Activated naive CD4-positive, alpha-beta T cell treated with anti-CD3 and anti-CD28 coated beads for 36 hours (primary cell): ENCODE data around the gene ACVRL1. TPM values are rescaled to one million over a fixed set of nuclear protein-coding genes. Genes with fewer than 3 reads are reported as not detected.

ENCODE experiments used
- CTCF ChIA-PET: fragments of 350-600 bp; sonication (Branson Sonifier 250); formaldehyde crosslinking; loops from one replicate; lab custom pipeline; 2021; ENCODE audit warnings: antibody characterized with exemption; lab: Charles Lee
- DNase-seq: peaks from one replicate; pipeline ENCODE4 v3.0.0-alpha.2; 2020
- H3K27ac Mint-ChIP-seq: one replicate; pipeline ENCODE4 v1.8.0; 2021; ENCODE audit warnings: mild to moderate bottlenecking, mixed read lengths
- H3K27me3 Mint-ChIP-seq: one replicate; pipeline ENCODE4 v1.8.0; 2021; ENCODE audit warnings: low read depth, mixed read lengths
- H3K36me3 Mint-ChIP-seq: one replicate; pipeline ENCODE4 v1.8.0; 2021; ENCODE audit warnings: low read depth, mixed read lengths
- H3K4me1 Mint-ChIP-seq: one replicate; pipeline ENCODE4 v1.8.0; 2021; ENCODE audit warnings: low read depth, mixed read lengths
- H3K4me3 Mint-ChIP-seq: one replicate; pipeline ENCODE4 v1.8.0; 2021; ENCODE audit warnings: mild to moderate bottlenecking, moderate library complexity, mixed read lengths
- H3K9me3 Mint-ChIP-seq: one replicate; pipeline ENCODE4 v1.8.0; 2021; ENCODE audit warnings: mixed read lengths
- intact Hi-C: fragments of 100-400 bp; cut with micrococcal nuclease; formaldehyde crosslinking; loops from one replicate; pipeline ENCODE4 v1.15.1; 2023
- total RNA-seq, 2 experiments: library from RNA; stranded (reverse); gene quantifications; one replicate each; pipeline ENCODE4 v1.2.3, GENCODE V29; 2021

Gene ACVRL1
- total RNA-seq, 2 experiments from 2014 or later, result not detected

DNA sequence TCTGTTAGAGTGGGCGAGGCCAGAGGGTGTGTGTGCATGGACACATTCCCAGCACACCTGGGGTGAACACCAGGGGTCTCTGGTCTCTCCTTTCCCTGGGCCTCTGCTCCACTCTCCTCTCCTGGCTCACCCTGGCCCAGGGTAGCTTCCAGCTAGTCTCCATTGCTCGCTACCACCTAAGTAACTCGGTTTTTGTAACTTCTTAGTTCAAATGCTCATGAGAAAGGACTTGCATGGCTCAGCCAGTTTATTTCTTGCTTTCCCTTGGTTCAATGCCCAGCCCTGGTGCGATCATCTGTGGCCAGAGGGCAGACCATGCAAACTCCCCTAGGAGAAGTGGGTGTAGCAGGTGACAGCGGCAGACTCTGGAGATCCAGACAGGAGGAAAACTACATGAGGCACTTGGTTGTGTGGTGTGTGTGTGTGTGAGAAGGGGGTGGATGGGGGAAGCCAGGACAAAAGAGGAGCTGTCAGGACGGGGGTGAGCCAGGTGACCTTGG lies 35.2 kb downstream of the ACVRL1 start:
- no peak overlapping the region for H3K4me3 Mint-ChIP-seq
- DNase-seq, result no peak
- CTCF ChIA-PET, result interaction anchor here (0.6 kb wide), 1 partner anchor 15 kb away, joined by 4 read pairs; no protein-coding TSS in a partner anchor
- H3K36me3 Mint-ChIP-seq, result peaks cover 7% of the 10 kb centered on the region
- intact Hi-C loops, result no loop called here
- peaks cover 14% of the 10 kb centered on the region for H3K9me3 Mint-ChIP-seq
- peaks cover 4% of the 10 kb centered on the region for H3K4me1 Mint-ChIP-seq
- no peak overlapping the region for H3K27ac Mint-ChIP-seq
- no peaks in the 10 kb centered on the region for H3K27me3 Mint-ChIP-seq

DNA sequence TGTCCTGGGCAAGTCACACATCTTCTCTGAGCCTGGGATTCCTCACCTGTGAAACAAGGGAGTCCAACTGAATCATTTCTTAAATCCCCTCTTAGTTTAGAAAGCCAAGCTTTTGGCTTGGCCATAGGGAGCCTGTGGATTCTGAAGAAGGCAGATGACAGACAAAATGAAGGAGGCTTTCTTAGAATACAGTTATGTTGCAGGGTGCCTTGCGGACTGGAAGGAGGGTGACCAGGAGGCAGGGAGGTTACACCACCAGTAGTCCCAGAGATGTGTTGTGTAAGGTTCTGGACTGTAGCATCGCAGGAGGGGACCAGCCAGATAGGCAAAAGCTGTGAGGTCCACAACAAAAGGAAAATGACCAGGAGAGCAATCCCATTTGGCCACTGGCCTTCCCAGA lies 36.0 kb downstream of the ACVRL1 start:
- Mint-ChIP-seq H3K36me3 (peaks cover 7% of the 10 kb centered on the region), H3K27ac (no peak overlapping the region), H3K4me1 (peaks cover 4% of the 10 kb centered on the region), H3K9me3 (peaks cover 14% of the 10 kb centered on the region), H3K4me3 (no peak overlapping the region), H3K27me3 (no peaks in the 10 kb centered on the region)
- DNase-seq, result no peak
- CTCF ChIA-PET, result interaction anchor here (0.6 kb wide), 1 partner anchor 176 kb away, joined by 4 read pairs; no protein-coding TSS in a partner anchor
- intact Hi-C loops, result no loop called here

- H3K4me3 Mint-ChIP-seq, result no peak overlapping the region
- DNase-seq, result no peak
- H3K27me3 Mint-ChIP-seq, result no peaks in the 10 kb centered on the region
- intact Hi-C loops, result no loop called here
- CTCF ChIA-PET, result no interaction called here
- H3K4me1 Mint-ChIP-seq, result peaks cover 4% of the 10 kb centered on the region
- peaks cover 14% of the 10 kb centered on the region for H3K9me3 Mint-ChIP-seq
- H3K36me3 Mint-ChIP-seq, result peaks cover 7% of the 10 kb centered on the region
- H3K27ac Mint-ChIP-seq, result no peak overlapping the region
Measured at GRCh38 chr12:51944608-51945233, 37.4 kb downstream of the ACVRL1 start.

DNA sequence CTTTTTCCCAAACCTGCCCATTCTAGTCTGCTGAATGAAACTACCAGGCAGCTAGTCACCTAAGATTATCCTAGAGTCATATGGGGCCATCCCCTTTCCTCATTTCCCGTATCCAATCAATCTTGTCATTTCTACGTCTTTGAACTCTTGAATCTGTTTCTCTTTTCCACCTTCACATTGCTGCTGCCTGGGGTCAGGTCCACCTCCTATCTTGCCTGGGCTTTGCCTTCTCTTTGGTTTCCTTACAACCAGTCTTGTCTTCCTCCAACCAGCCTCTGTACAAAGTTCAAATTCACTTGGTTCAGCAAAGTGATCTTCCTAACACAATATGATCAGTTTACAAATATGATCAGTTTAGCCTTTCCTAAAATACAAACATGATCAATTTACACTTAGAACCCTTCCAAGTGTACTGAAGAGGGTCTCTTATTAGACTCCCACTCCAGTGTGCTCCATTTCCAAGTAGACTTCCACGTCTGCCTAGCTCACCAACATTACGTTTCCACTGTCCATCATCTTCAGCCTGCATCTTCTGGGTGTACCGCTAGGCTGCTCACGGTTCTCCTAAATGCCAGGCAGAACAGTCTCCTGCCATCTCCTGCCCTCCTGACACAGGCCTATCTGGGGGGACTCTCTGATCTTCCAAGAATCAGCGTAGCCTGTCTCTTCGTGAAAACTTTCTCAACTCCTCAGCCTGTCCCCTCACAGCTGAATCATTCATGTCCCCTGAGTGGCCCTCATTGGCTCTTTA lies 40.1 kb downstream of the ACVRL1 start:
- H3K4me1 Mint-ChIP-seq, result peaks cover 4% of the 10 kb centered on the region
- intact Hi-C loops, result no loop called here
- H3K9me3 Mint-ChIP-seq, result peaks cover 14% of the 10 kb centered on the region
- CTCF ChIA-PET, result interaction anchor here (1.8 kb wide), 1 partner anchor 24 kb away, joined by 7 read pairs; no protein-coding TSS in a partner anchor
- no peak overlapping the region for H3K4me3 Mint-ChIP-seq
- H3K27me3 Mint-ChIP-seq, result peaks cover 4% of the 10 kb centered on the region
- H3K27ac Mint-ChIP-seq, result no peak overlapping the region
- H3K36me3 Mint-ChIP-seq, result peaks cover 7% of the 10 kb centered on the region
- DNase-seq, result no peak

- intact Hi-C loops, result no loop called here
- Mint-ChIP-seq H3K36me3 (peaks cover 7% of the 10 kb centered on the region), H3K9me3 (peaks cover 14% of the 10 kb centered on the region), H3K27me3 (peaks cover 4% of the 10 kb centered on the region), H3K27ac (no peak overlapping the region), H3K4me1 (peaks cover 9% of the 10 kb centered on the region), H3K4me3 (no peak overlapping the region)
- no peak for DNase-seq
- CTCF ChIA-PET, result no interaction called here
Measured at GRCh38 chr12:51948066-51948465, 40.8 kb downstream of the ACVRL1 start.

DNA sequence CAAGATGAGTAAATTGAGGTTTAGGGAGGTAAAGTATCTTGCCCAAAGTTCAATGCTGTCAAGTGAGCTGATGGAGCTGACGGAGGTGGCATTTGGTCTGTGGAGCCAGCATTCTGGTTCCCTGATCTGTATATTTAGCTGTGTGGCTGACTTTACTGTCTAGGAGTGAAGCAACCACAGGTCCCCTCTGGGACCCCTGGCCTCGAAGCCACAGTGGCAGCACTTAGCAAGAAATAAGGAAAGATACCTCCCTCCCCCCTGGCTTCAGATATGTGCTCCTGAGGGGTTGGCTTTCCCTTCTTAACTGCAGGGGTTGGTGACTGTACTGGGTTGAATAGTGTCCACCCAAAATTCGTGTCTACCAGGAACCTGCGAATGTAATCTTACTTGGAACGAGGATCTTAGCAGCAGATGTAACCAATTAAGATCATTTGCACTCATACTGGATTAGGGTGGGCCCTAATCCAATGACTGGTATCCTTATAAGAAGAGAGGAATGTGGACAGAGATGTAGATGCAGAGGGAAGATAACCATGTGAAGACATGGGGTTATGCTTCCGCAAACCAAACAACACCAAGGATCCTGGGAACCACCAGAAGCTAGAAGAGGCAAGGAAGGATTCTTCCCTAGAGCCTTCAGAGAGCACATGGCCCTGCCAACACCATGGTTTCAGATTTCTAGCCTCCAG lies 42.2 kb downstream of the ACVRL1 start:
- Mint-ChIP-seq H3K27me3 (peaks cover 4% of the 10 kb centered on the region), H3K4me3 (no peak overlapping the region), H3K36me3 (peaks cover 6% of the 10 kb centered on the region), H3K4me1 (peaks cover 23% of the 10 kb centered on the region), H3K27ac (no peak overlapping the region), H3K9me3 (peaks cover 8% of the 10 kb centered on the region)
- DNase-seq, result no peak
- intact Hi-C loops, result loop anchor here (2.0 kb wide), 1 partner anchor 75 kb away; no protein-coding TSS in a partner anchor
- CTCF ChIA-PET, result interaction anchor here (0.7 to 2.5 kb wide), 11 partner anchors 14 to 208 kb away, joined by 3 to 7 read pairs (median 4); no protein-coding TSS in a partner anchor

GRCh38 chr12:51950682-51951198 lies 43.4 kb downstream of the ACVRL1 start:
- DNase-seq, result no peak
- H3K4me3 Mint-ChIP-seq, result peak overlapping the region; percentile 93
- peak overlapping the region; percentile 54 for H3K27ac Mint-ChIP-seq
- no peaks in the 10 kb centered on the region for H3K9me3 Mint-ChIP-seq
- peaks cover 4% of the 10 kb centered on the region for H3K27me3 Mint-ChIP-seq
- CTCF ChIA-PET, result interaction anchor here (0.7 to 2.5 kb wide), 10 partner anchors 13 to 74 kb away, joined by 3 to 7 read pairs (median 4); no protein-coding TSS in a partner anchor
- peaks cover 36% of the 10 kb centered on the region for H3K4me1 Mint-ChIP-seq
- intact Hi-C loops, result loop anchor here (1.0 to 2.0 kb wide), 2 partner anchors 21 to 74 kb away; no protein-coding TSS in a partner anchor
- no peaks in the 10 kb centered on the region for H3K36me3 Mint-ChIP-seq

DNA sequence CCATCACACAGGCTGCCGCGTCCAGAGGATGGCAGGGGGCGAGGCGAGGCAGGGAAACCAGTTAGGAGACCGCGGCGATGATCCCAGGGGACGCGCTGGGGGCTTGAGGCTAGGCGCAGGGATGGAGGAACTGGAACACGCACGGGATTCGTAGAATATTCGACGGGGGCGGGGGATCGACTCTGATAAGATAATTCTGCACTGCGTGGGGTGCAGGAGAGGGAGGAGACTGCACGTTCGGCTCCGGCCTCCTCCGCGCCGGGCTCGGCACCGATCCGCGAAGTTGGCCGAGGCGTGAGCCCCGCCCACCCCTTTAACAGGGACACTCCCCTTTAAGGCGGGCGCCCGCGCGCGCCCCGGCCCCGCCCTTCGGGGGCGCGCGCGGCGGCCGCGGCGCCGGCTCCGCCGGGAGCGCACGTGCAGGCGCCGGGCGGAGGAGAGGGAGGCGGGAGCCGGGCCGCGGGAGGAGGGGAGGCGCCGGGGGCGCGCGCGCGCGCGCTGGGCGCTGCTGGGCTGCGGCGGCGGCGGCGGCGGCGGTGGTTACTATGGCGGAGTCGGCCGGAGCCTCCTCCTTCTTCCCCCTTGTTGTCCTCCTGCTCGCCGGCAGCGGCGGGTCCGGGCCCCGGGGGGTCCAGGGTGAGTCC lies 44.0 kb downstream of the ACVRL1 start, which contains the start of gene ACVR1B:
Gene ACVR1B, plus strand, starts transcription at position 501 of the 644 bp plus-strand sequence. Its CDS starts 45 bp downstream, at position 546.
- CTCF ChIA-PET, result interaction anchor here (1.3 to 2.5 kb wide), 3 partner anchors 19 to 32 kb away, joined by 3 to 7 read pairs (median 7); no protein-coding TSS in a partner anchor
- Mint-ChIP-seq H3K27me3 (peaks cover 4% of the 10 kb centered on the region), H3K27ac (peak within 1 kb of the TSS; percentile 54), H3K4me1 (peaks cover 41% of the 10 kb centered on the region), H3K36me3 (peaks cover 2% of the 10 kb centered on the region), H3K4me3 (peak within 1 kb of the TSS; percentile 93), H3K9me3 (no peaks in the 10 kb centered on the region)
- intact Hi-C loops, result loop anchor here (1.0 to 2.0 kb wide), 2 partner anchors 20 to 73 kb away; no protein-coding TSS in a partner anchor
- peak; percentile 91 for DNase-seq

GRCh38 chr12:51951843-51952722 lies 44.8 kb downstream of the ACVRL1 start:
- intact Hi-C loops, result loop anchor here (1.0 to 2.0 kb wide), 3 partner anchors 19 to 73 kb away; no protein-coding TSS in a partner anchor
- Mint-ChIP-seq H3K36me3 (peaks cover 2% of the 10 kb centered on the region), H3K27me3 (peaks cover 4% of the 10 kb centered on the region), H3K27ac (no peak overlapping the region), H3K9me3 (no peaks in the 10 kb centered on the region), H3K4me3 (peak overlapping the region; percentile 77), H3K4me1 (peaks cover 41% of the 10 kb centered on the region)
- CTCF ChIA-PET, result interaction anchor here (1.3 kb wide), 1 partner anchor 18 kb away, joined by 3 read pairs; no protein-coding TSS in a partner anchor
- DNase-seq, result peak; percentile 23

DNA sequence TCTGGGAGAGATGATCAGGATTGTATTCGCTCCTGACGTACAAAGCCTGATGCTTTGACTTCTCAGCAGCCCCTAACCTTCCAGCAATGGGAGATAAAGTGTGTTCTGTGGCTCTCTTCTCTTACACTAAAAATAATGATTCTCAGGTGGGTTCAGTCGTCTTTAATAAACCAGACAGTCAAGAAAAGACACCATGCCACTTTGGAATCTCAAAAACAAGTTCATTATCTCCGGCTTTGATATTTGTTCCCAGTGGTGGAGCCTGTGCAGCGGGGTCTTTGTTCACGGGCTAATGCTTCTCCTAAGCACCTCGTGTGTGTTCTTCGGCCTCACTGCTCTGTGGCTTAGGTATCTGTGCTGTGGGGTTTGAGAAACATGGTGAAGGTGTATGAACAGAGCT lies 45.8 kb downstream of the ACVRL1 start:
- peak overlapping the region; percentile 77 for H3K4me3 Mint-ChIP-seq
- H3K27ac Mint-ChIP-seq, result no peak overlapping the region
- no peaks in the 10 kb centered on the region for H3K9me3 Mint-ChIP-seq
- no peak for DNase-seq
- CTCF ChIA-PET, result interaction anchor here (0.8 kb wide), 1 partner anchor 28 kb away, joined by 3 read pairs; no protein-coding TSS in a partner anchor
- peaks cover 2% of the 10 kb centered on the region for H3K36me3 Mint-ChIP-seq
- intact Hi-C loops, result loop anchor here (2.0 kb wide), 1 partner anchor 30 kb away; no protein-coding TSS in a partner anchor
- H3K27me3 Mint-ChIP-seq, result peaks cover 4% of the 10 kb centered on the region
- H3K4me1 Mint-ChIP-seq, result peaks cover 41% of the 10 kb centered on the region
